ENCODE results near the gene TOGARAM2.

TOGARAM2 gene

DNA sequence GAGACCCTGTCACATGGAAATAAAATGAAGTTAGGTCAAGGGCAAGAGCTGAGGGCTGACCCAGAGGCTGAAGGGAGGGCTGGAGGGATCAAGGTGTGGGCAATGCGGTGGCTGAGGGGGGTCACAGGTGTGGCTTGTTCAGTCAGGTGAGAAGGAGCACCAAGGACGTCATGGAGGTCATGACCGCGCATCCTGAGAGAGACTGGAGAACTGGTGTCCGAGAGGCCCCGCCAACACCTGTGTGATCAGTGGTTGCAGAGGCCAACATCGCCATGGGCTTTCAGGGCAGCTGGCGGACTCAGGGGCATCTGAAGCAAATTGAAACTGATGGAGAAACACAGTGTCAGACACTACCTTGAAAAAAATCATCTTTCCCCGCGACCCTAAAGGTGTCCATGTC, 13.0 kb downstream of the TOGARAM2 start:
- Histone ChIP-seq H3K4me1 (ENCODE audit: insufficient read depth, insufficient read length) (no peaks in the 10 kb centered on the region), H3K9ac (ENCODE audit: insufficient read length, low read depth) (no peak overlapping the region), H3K27me3 (ENCODE audit: insufficient read depth, insufficient read length) (no peaks in the 10 kb centered on the region), H3K4me3 (ENCODE audit: insufficient read length, low read depth) (no peak overlapping the region), H3K9me3 (ENCODE audit: insufficient read depth, low read length) (no peaks in the 10 kb centered on the region), H3K36me3 (ENCODE audit: insufficient read depth, insufficient read length, low read length) (no peaks in the 10 kb centered on the region)
- TF ChIP-seq YY1 (IDR thresholded peaks at IDR 0.05; ENCODE audit: insufficient read depth, insufficient read length) (no peak), ZNF274 (IDR thresholded peaks at IDR 0.05; ENCODE audit: low read depth, low read length) (no peak), SUZ12 (IDR thresholded peaks at IDR 0.05; ENCODE audit: extremely low read depth, insufficient read depth, insufficient read length) (no peak)
- DNase-seq (ENCODE audit: low read depth, low spot score): no peak

DNA sequence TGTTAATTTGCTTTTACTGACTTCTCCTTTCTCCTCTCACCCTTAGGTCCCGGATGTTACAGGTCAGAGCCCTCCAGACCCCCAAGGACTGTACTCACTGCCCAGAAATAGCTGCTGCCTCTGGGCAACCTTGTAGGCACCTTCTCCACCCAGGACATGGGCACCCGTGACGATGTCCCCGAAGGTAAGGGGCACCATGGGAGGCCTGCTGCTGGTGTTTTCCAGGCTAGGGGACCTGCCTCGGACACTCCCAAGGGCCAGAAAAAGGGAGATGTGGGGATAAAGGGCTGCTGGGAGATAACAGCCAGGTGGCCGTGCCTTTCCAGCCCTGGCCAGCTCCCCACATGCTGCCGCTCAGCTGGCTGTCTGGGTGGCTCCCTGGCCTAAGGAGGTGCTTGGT, 13.6 kb downstream of the TOGARAM2 start:
- no peaks in the 10 kb centered on the region for H3K36me3 ChIP-seq (ENCODE audit: insufficient read depth, insufficient read length, low read length)
- H3K9me3 ChIP-seq (ENCODE audit: insufficient read depth, low read length): no peaks in the 10 kb centered on the region
- no peak overlapping the region for H3K9ac ChIP-seq (ENCODE audit: insufficient read length, low read depth)
- DNase-seq (ENCODE audit: low read depth, low spot score): no peak
- H3K4me1 ChIP-seq (ENCODE audit: insufficient read depth, insufficient read length): no peaks in the 10 kb centered on the region
- no peaks in the 10 kb centered on the region for H3K27me3 ChIP-seq (ENCODE audit: insufficient read depth, insufficient read length)
- no peak overlapping the region for H3K4me3 ChIP-seq (ENCODE audit: insufficient read length, low read depth)
- TF ChIP-seq YY1 (IDR thresholded peaks at IDR 0.05; ENCODE audit: insufficient read depth, insufficient read length) (no peak), SUZ12 (IDR thresholded peaks at IDR 0.05; ENCODE audit: extremely low read depth, insufficient read depth, insufficient read length) (no peak), ZNF274 (IDR thresholded peaks at IDR 0.05; ENCODE audit: low read depth, low read length) (no peak)

DNA sequence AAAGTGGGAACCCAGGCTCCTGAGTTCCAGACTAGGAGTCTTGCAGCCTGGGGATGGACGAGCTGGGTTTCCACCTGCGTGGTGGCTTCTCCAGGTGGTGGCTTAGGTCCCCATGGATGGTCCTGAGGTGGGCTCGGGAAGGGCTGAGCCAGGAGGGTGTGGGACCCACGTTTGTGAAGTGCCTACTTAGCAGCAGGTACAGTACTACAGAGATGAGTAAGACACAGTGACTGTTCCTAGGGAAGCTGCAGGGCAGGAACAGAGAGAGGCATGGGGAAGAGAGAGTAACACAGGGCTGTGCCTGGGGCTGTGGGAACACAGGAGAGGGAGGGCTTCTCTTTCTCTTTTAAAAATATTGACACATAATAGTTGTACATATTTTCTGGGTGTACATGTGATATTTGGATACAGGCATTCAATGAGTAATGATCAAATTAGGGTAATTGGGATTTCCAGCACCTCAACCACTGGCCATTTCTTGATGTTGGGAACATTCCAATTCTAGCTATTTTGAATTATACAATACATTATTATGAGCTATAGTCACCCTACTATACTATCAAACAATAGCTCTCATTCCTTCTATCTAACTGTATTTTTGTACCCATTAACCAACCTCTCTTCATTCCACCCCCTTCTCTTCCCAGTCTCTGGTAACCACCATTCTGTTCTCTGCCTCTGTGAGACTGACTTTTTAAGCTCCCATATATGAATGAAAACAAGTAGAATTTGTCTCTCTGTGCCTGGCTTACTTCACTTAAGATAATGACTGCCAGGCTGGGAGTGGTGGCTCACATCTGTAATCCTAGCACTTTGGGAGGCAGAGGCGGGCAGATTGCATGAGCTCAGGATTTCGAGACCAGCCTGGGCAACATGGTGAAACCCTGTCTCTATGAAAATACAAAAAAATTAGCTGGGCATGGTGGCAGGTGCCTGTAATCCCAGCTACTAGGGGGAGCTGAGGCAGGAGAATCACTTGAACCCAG, 15.0 kb downstream of the TOGARAM2 start:
- no peaks in the 10 kb centered on the region for H3K27me3 ChIP-seq (ENCODE audit: insufficient read depth, insufficient read length)
- H3K36me3 ChIP-seq (ENCODE audit: insufficient read depth, insufficient read length, low read length): no peaks in the 10 kb centered on the region
- TF ChIP-seq YY1 (IDR thresholded peaks at IDR 0.05; ENCODE audit: insufficient read depth, insufficient read length) (no peak), SUZ12 (IDR thresholded peaks at IDR 0.05; ENCODE audit: extremely low read depth, insufficient read depth, insufficient read length) (no peak), ZNF274 (IDR thresholded peaks at IDR 0.05; ENCODE audit: low read depth, low read length) (no peak)
- DNase-seq (ENCODE audit: low read depth, low spot score): no peak
- no peak overlapping the region for H3K4me3 ChIP-seq (ENCODE audit: insufficient read length, low read depth)
- H3K9me3 ChIP-seq (ENCODE audit: insufficient read depth, low read length): no peaks in the 10 kb centered on the region
- no peak overlapping the region for H3K9ac ChIP-seq (ENCODE audit: insufficient read length, low read depth)
- no peaks in the 10 kb centered on the region for H3K4me1 ChIP-seq (ENCODE audit: insufficient read depth, insufficient read length)

DNA sequence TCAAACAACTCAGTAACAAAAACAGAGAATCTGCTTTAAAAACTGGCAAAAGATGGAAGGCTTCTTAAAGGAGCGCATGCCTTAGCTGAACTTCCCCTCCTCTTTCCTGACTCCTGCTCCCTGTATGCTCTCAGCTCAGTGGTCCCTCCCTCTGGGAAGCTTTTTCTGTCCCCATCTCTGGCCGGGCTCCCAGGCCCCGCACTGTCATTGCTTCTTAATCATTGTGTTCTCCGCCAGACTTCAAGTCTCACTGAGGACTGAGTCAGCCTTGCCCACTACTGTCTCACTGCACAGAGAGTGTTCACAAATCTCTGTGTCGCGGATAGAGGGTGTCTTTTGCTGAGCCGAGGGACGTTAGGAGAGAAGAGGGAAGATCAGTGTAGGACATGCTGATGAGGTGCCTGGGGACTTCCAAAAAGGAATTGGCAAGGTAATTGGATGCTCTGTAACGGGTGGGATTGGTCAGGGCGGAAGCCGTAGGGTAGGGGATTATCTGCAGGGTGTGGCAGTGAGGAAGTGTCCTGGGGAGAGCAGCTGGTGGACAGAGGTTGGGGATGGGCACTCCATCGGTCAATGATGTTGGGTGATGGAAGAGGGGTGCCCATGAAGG, 16.2 kb downstream of the TOGARAM2 start:
- no peaks in the 10 kb centered on the region for H3K9me3 ChIP-seq (ENCODE audit: insufficient read depth, low read length)
- no peak for DNase-seq (ENCODE audit: low read depth, low spot score)
- H3K4me3 ChIP-seq (ENCODE audit: insufficient read length, low read depth): no peak overlapping the region

DNA sequence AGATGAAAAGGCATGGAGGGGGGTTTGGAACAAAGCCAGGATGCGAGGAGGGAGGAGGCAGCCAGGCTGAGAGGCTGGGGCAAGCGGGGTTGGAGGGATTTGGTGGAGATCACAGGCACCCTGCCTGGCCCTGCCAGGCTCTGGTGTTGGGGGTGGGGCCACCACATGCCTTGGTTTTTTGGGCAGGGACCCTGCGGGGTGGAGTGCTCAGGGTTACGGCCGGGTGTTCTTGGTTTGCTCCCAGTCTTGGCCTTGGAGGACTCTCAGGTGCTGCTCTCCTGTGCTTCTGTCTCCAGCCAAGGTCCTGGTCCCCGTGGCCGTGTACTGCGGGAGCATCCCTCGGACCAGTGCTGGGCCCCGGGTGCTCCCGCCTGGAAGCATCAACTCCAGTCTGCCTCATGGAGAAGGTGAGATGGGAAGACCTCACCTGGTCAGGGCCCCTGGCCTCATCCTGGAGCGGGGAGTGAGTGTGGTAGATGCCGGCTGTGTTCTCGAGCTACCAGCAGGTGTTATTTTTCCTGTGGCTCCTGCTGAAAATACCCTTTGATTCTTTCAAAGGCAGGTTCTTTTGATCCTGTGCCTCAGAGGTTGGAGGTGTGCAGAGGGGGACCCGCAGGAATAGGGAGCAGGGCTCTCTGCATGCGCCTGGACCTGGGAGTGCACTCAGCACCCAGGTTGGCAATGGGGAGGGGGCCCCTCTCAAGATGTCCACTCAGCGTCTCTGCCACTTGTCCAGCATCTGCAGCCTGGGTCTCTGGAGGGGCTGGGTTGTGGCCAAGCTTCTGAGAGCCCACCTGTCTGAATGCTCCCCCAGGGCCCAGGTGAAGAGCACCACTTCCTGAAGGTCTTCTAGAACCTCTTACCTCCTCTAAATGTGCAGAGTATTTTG, 17.0 kb downstream of the TOGARAM2 start:
- H3K4me1 ChIP-seq (ENCODE audit: insufficient read depth, insufficient read length): no peaks in the 10 kb centered on the region
- H3K9me3 ChIP-seq (ENCODE audit: insufficient read depth, low read length): no peaks in the 10 kb centered on the region
- no peak for DNase-seq (ENCODE audit: low read depth, low spot score)
- H3K27me3 ChIP-seq (ENCODE audit: insufficient read depth, insufficient read length): no peaks in the 10 kb centered on the region
- TF ChIP-seq ZNF274 (IDR thresholded peaks at IDR 0.05; ENCODE audit: low read depth, low read length): no peak
- TF ChIP-seq YY1 (IDR thresholded peaks at IDR 0.05; ENCODE audit: insufficient read depth, insufficient read length): no peak
- H3K4me3 ChIP-seq (ENCODE audit: insufficient read length, low read depth): no peak overlapping the region
- no peak overlapping the region for H3K9ac ChIP-seq (ENCODE audit: insufficient read length, low read depth)
- no peaks in the 10 kb centered on the region for H3K36me3 ChIP-seq (ENCODE audit: insufficient read depth, insufficient read length, low read length)

More for the DNA sequence above, 16.2 kb downstream of the TOGARAM2 start:
- no peak overlapping the region for H3K9ac ChIP-seq (ENCODE audit: insufficient read length, low read depth)
- no peak for TF ChIP-seq YY1 (IDR thresholded peaks at IDR 0.05; ENCODE audit: insufficient read depth, insufficient read length)
- TF ChIP-seq ZNF274 (IDR thresholded peaks at IDR 0.05; ENCODE audit: low read depth, low read length): no peak
- TF ChIP-seq SUZ12 (IDR thresholded peaks at IDR 0.05; ENCODE audit: extremely low read depth, insufficient read depth, insufficient read length): no peak
- no peaks in the 10 kb centered on the region for H3K4me1 ChIP-seq (ENCODE audit: insufficient read depth, insufficient read length)
- H3K27me3 ChIP-seq (ENCODE audit: insufficient read depth, insufficient read length): no peaks in the 10 kb centered on the region
- H3K36me3 ChIP-seq (ENCODE audit: insufficient read depth, insufficient read length, low read length): no peaks in the 10 kb centered on the region

DNA sequence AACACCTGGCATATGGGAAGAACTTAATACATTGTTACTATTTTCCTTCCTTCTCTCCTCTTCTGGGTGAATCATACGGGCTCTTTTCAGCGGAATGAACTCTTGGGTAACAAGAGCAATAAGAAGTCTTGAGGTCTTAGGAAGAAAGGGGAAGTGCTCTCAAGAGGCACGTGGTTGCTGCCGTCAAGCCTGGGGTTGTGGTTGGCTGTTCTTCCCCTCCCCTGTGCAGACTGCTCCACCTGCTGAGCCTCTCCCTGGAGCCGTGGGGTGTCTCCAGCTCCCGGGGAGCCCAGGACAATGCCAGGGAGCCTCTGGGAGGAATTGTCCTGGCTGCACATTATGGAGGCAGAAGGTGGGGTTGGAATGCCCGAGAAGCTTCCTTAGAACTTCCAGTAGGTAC, 19.4 kb downstream of the TOGARAM2 start:
- no peak overlapping the region for H3K9ac ChIP-seq (ENCODE audit: insufficient read length, low read depth)
- no peaks in the 10 kb centered on the region for H3K36me3 ChIP-seq (ENCODE audit: insufficient read depth, insufficient read length, low read length)
- H3K4me1 ChIP-seq (ENCODE audit: insufficient read depth, insufficient read length): peaks cover 2% of the 10 kb centered on the region
- no peak for DNase-seq (ENCODE audit: low read depth, low spot score)
- peaks cover 4% of the 10 kb centered on the region; the same call in 1 of the 2 replicates for H3K9me3 ChIP-seq (ENCODE audit: insufficient read depth, low read length)
- TF ChIP-seq YY1 (IDR thresholded peaks at IDR 0.05; ENCODE audit: insufficient read depth, insufficient read length) (no peak), SUZ12 (IDR thresholded peaks at IDR 0.05; ENCODE audit: extremely low read depth, insufficient read depth, insufficient read length) (no peak), ZNF274 (IDR thresholded peaks at IDR 0.05; ENCODE audit: low read depth, low read length) (no peak)
- no peak overlapping the region for H3K4me3 ChIP-seq (ENCODE audit: insufficient read length, low read depth)
- no peaks in the 10 kb centered on the region for H3K27me3 ChIP-seq (ENCODE audit: insufficient read depth, insufficient read length)
